NCI-H524 (cell line): Measurements from ENCODE around the gene PICK1.
"Not testable (repeated sequence)": the region's sequence is repeated elsewhere in the genome, so short reads cannot be mapped to it uniquely, and the experiment has no call there.

Experiments used
- DNase-seq, 2 experiments: peaks; one replicate each; lab custom pipeline; 2025; lab: John Stamatoyannopoulos, UW

The PICK1 gene

DNA sequence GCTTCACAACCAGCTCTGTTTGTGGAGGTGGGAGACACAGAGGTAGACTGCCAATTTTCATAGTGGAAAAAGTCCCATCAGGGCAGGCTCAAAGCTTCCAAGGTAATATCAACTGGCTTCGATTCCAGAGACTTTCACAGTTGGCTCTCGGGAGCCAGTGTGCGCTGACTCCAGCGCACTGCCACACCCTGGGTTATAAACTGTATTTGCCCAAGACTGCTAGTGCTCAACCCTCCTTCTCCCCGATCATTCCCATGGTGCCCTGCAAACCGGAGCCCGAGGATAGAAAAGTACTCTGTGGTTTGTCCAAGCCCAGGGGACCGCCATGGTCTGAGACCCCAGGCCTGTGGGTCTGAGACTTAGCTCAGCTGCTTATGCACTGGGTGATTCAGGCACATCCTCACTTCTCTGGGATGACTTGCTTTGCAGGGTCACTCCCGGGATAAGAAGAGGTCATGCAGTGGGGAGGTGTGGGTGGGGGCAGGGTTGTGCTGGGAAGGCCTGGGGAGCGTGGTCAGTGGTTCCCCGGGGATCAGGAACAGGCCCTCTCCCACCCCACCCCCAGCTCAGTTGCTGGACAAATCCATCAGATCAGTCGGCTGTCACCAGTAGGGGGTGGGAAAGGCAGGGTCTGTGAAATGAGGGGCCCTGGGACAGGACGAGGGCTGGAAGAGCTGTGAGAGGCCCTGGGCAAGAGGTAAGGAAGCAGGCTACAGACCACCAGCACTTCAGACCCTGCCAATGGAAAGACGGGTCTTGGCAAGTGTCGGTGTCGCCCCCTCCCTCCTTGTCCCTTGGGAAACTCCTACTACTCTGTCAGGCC lies 26.7 kb upstream of the PICK1 start:
- no peak for DNase-seq

DNA sequence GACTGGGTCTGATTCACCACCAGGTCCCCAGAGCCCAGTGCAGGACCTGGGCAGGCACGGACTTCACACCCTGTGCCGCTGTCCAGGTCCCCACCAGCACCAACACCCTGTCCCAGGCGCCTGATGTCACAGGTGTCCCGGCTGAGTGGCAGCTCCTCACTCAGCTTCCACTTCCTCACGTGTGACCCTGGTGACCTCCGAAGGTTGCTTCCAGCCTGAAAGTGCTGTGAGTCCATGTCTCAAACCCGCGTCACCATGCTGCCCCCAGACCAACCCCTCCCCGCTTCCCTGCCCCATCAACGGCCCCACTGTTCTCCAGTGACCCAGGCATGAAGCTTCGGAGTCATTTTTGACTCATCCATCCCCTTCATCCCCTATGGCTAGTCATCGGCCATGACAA lies 25.7 kb upstream of the PICK1 start:
- DNase-seq: no peak

DNA sequence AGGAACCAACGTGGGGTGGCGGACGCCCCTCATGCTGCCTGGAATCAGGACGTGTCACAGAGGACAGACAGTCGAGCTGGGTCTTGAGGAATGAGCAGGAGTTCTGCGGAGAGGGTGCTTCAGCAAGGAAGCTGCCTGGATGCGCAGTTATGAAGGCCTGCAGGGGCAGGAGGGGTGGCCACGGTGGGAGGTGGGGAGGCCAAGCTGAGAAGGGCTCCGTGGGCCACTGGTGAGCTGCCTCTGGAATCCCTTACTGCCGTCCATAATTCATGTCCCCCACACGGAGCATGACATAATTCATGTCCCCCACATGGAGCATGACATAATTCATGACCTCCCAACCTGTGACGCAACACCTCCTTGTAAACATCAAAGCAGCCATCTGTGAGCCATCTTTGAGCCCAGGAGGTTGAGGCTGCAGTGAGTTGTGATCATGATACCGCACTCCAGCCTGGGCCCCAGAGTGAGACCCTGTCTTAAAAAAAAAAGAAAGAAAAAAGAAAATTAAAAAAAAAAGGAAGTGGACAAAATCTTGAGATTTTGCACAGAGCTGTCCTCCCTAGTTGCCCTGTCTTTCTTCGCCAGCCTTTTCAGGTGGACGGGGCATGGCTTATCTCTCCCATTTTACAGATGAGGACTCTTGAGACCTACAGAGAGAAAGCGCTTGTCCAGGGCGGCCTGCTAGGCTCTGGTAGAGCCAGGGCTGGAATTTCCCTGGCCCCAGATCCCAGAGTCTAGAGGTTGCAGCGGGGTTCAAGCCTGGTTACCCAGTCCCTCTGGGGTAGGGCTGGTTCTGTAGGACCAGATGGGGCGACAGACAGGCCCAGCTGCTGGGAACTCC lies 24.3 kb upstream of the PICK1 start:
- DNase-seq: no peak

DNA sequence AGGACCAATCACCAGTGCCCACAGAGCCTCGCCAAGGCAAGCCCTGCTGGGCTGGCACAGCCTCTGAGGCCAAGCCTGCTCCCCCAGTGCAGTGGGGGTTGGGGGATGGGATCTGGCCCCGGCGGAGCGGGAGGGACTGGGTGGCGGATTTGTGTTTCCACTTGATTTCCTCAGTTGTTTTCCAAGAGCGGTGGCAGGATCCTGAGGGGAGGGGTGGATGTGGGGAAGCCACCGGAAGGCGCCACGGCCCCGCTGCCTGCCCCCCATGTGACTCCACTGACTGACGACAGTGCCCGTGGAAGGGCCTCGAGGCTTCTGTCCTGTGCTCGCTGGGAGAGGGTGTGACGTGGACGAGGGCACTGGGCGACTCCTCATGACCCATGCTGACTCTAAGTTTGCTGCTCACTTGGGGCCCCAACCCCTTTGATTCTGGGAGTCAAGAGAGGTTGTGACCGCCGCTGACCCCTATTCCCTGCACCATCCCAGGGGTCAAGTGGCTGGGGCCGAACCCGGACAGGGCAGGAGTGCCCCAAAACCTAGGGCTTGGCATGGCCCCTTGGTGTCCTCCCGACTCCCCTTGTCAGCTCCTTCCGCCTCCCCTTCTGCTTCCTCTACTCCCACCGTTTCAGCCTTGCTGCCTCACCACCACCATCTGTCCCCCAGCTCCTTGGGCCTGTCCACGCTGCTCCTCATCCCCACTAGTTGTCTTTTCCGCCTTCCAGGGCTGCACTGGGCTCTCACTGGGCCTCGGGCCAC lies 23.5 kb upstream of the PICK1 start:
- no peak for DNase-seq

DNA sequence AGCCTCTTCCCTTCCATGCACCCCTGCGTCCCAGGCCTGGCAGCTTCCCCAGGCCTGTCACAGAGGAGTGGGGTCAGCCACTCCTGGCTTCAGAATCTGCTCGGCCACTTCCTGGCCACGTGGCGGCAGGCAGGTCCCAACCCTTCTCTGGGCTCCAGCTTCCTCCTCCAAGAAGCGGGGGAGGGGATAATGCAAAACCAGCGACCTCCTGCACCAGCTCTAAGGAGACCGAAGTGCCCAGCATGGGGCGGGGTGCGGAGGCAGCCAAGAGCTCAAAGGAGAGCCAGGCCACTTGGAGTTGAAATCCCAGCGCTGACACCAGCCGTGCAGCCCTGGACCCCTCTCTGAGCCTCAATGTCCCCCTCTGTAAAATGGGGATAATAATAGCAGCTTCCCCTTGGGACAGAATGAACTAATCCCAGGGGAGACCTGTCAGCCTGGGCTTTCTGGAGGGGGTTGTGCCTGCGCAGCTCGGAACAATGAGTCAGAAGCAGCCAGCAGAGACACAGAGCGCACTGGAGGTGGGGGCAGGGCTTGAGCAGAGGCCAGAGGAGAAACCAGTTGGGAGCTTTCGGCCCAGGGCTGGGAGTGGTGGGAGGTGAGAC lies 22.8 kb upstream of the PICK1 start:
- DNase-seq: no peak

DNA sequence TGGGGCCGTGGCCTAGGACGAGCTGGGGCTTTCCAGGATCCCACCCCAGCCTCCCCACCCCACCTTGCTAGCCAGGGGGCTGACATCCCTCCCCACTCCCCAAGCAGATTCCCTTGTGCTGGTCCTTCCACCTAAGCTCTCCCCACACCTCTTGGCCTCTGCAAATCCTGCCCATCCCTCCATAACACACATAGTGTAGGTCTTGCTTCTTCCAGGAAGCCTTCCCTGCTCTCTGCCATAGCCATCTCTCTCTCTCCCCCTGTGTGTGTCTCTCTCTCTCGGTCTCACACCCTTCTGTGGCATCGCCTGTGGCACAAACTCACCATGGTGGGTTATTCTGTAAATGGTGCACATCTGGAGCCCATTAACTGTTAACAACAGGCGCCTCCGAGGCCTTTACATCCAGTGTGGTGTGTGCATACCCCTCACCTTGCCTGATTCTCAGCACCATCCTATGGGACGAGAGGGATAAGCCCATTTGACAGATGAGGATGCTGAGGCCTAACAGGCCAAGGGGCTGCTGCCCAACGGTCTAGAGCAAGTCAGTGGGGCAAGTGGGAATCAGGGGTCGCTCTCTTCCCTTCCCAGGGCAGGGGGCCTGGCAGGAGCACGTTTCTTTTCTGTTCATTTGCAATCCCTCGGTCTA lies 22.2 kb upstream of the PICK1 start:
- no peak for DNase-seq

DNA sequence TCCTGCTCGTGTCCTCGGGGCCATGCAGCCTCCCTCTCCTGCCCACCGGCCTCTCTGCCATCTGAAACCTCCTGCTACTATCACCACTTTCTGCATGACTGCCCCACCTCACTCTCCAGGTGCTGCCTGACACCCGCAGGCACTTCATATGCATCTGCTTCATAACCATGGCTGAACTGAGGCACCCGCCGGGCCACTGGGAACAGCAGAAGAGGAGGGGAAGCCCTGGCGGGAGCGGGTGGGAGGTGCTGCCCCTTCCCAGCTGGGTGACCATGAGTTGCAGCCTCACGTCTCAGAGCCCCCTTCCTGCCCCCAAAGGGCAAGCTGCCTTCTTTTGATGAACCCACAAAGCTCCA lies 21.7 kb upstream of the PICK1 start:
- DNase-seq: no peak

DNA sequence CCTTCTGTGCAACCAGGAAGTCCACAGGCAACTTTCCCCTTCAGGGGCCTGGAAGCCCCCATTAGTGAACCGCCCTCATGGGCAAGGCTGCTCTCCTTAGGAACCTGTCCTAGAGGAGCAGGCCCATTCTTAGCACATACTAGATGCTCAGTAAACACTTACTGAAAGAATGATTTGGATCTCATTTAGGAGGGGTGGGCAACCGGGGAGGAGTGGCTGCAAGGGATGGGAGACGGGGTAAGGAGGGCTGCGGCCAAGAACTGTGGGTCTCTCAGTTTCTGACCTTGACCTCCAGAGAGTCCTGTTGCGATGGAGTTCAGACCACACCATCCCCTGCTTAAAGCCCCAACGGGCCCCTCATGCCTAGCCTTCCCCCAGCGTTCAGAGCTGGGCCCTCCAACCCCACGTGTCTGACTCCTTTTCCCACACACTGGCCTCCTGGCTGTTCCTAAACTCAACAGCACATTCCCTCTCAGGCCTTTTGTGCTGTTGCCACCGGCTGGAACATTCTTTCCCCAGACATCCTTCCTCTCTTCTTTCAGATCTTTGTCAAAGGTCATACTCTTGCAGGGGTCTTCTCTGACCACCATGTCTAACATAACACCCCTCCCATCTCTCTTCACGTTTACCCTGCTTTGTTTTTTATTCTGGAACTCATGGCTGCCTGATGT lies 20.7 kb upstream of the PICK1 start:
- DNase-seq: no peak

DNA sequence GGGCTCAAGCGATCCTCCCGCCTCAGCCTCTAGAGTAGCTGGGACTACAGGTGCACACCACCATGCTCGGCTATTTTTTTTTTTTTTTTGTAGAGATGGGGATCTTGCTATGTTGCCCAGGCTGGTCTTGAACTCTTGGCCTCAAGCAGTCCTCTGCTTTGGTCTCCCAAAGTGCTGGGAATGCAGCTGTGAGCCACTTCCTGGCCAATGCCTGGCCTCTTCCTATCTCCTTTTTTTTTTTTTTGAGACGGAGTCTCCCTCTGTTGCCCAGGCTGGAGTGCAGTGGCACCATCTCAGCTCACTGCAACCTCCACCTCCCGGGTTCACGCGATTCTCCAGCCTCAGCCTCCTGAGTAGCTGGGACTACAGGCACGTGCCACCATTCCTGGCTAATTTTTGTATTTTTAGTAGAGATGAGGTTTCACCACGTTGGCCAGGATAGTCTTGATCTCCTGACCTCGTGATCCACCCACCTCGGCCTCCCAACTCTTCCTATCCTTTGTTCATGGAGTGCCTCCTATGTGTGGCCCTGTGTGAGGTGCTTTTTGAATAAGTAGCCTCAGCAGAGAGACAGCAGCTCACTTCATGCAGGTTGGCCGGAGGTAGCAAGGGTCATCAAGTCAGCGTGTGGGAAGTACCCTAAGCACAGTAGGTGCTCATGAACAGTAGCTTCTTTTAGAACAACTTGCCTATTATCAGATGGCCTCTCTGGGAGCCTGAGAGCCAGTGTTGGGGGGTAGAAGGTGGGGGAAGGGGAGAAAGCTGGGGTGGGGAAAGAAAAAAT lies 19.6 kb upstream of the PICK1 start:
- not testable (repeated sequence) for DNase-seq

DNA sequence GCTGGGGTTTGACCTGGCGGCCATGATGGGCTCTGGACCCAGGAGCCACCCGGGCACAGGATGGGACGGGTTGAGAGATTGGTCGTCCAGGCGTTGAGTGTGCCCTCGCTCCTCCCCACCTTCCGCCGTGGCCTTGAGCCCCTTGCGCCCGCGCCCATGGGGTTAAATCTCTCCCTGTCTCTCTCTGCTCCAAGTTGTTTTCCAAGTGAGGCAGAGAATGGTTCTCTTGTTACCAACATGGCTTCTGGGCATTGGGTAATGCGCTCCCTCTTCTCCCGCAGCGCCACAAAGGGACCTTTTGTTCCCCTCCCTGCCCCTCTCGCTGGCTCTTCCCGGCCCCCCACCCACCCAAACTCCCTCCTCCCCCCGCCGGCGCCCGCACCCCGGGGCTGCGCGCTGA lies 18.8 kb upstream of the PICK1 start:
- no peak for DNase-seq

DNA sequence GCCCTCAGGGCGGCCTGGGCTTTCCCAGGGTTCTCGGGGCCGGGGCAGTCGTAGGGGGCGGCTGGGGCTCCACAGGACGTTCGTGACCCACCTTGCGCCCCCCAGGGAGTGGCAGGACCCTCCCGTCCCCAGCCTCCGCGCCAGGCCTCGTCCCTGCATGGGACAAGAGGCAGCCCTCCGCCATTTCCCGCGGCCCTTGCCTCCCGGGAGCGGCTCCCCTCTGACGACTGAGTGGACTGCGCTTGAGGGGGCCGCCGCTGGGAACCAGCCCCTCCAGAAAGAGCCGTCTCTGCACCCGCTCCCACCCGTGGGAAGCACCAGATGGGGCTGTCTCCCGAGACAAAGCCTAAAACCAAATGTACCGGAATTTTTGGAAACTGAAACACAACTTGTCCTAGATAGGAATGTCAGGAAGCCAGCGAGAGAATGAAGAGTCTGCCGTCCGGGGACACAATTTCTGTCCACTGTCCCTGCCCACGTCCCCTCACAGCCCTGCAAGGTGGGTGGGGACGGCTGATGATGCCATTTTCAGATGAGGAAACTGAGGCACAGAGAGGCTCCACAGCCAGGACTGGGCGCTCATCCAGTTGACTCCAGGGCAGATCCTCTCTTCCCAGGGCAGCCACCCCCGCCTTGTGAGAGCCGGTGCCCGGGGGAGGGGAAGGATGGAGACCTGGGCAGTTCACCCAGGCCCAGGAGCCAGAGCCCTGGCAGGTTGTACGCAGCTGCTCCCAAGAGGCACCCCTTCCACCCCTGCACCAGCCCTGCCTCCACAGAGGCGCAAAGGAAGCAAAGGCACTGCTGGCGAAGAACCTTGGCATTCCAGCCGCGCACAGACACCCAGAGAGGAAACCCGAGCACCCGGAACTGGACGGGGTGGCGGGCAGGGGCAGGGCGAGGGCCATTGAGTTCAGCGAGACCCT lies 18.1 kb upstream of the PICK1 start:
- DNase-seq: no peak

DNA sequence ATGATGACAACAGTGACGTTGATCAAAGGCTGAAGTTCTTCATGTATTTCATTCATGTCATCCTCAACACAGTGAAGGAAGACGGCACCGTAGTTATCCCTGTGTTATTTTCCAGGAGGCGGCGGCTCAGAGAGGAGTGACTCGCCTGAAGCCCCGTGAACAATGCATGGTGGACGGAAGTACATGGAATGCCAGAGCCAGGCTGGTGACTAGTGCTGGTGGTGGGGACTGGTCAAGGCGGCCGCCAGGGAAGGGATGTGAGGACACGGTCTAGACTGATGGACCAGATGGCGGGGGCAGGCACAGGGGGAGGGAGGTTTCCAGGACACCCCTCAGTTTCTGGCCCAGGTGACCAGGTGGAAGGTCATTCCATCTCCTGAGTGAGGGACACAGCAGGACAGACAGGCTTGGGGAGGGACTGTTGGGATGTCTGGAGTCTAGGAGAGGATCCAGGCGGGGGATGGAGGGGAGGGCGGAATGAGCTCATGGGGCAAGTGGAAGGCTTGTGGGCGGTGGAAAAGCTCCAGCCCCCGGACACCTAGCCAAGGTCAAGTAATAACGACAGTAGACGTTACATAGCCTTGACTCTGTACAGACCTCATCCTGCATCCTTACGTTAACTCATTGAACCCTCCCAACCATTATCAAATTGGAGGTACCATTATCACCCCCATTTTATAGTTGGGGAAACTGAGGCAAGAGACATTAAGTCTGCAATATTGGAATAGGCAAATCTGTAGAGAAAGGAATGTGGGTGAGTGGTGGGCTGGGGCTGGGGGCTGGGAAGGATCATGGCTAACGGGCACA lies 16.0 kb upstream of the PICK1 start:
- no peak for DNase-seq

DNA sequence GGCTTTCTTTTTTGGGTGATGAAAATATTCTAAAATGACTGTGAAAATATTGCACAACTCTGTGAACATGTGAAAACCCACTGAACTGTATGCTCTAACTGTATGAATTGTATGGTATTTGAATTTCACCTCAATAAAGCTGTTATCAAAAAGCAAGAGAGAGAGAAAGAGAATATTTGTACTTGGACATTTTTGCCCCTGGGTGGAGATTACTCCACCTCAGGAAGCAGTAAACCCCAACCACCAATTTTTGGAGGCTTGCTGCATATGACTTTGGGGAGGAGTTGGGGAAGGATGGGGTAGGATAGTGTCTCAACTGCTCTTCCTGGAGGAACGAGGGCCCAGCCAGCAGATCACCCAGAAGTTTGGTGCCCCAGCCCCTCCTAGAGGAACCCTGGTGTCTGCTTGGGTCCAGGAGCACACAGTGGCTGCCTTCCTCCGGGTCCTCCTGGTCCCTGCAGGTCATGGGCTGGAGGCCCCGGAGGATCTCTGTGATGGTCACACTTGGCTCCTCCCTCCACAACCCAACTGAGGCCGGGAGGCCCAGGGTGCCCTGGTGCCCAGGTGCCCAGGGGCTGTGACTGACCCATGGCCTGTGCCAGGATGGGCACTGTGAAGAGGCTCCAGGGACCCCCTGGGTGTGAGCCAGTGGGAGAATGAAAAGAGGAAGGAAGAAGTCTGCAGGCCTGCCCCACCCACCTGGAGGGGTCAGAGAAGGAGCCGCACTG lies 15.3 kb upstream of the PICK1 start:
- no peak for DNase-seq

DNA sequence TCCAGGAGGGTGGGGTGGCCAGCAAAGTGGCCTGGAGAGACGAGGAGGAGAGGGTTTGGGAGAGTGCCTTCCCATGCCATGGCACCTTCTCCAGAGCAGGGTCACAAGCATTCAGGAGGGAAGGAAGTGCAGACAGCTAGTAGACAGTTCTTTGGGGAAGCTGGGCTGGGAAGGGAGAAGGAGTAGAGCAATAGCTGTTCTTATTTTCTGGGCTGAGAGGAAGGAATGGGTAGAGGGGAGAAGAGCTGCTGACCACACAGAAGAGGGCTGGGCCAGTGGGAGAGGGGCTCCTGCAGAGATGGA lies 14.8 kb upstream of the PICK1 start:
- no peak for DNase-seq

DNA sequence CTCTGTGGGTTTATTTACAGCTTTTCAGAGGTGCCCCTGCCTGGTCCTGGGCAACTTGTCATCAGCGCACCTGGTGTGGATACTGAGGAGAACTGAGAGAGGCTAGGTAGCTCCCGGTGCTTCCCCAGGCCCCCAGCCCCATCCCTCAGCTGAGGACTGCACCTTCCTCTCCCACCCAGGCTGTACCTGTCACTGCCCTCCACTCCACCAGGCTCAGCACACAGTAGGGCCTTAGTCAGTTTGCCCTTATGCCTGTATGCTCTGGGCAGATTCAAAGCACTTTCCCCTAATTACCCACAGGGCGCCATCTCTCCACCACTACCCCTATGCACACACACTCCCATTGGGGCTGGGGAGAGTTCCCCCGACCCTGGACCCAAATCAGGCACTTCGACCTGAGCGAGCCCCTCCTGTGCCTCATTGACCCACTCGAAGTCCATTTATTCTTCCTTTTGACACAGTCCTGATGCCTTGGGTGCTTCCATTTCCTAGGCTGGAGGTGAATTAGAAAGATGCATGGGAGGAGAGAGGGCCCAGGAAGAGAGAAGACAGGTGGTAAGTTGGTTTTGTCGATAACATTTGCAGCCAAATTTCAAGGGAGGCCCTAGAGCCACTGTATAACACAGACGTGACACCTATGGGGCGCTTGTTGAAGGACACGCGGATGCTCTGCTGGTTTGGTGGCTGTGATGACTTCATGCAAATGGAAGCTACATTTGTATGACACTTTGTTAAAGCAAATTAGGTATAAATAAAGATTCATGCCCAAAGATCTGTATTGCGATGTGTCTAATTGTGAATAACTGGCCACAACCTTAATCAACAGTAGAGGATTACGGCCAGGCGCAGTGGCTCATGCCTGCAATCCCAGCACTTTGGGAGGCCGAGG lies 13.8 kb upstream of the PICK1 start:
- DNase-seq: no peak

DNA sequence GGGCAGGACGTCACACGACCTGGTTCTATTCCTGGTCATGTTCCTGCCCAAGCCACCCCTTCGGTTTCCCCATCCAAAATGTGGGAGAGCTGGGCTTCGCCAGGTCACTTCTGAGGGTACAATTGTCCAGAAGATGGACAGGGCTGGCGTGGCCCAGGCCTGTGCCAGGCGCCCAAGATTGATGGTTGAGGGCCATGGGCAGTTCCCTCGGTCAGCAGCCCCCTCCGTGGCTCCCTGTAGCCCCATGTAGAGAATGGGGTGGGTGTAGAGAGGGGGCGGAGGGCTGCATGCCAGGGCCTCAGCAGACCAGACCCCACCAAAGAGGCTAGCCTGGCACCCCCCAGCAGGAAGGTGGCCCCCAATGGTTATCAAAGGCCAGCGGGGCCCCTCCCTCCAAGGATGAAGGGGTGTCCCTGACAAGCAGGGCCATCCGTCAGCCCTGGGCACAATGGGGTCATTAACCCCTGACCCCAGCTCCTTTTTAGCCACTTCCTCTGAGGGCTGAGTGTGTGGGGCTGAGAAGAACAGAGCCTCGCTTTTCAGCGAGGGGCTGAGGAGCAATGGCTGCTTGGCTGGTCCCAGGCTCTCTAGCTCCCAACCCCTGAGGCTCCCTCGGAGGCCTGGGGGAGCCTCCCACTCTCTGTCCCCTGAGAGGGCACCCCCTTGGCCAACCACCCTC lies 11.0 kb upstream of the PICK1 start:
- no peak for DNase-seq
